Lower leg skin (tissue), 3 donors: Measurements from ENCODE around the gene XG.
"Not testable (repeated sequence)": the region's sequence is repeated elsewhere in the genome, so short reads cannot be mapped to it uniquely, and the experiment has no call there.

Experiments
- POLR2A ChIP-seq, 2 donors: fragments of 450-650 bp; IDR thresholded peaks; one replicate each; pipeline ENCODE4 v1.6.1; 2016 to 2017; ENCODE audit warnings: antibody characterized with exemption in 2 of 2, mild to moderate bottlenecking in 1 of 2, moderate library complexity in 1 of 2
- TF ChIP-seq, protein P1 (sequence below), 3 donors: fragments of 450-650 bp; IDR thresholded peaks; one replicate each; pipeline ENCODE4 v1.5.1; 2016; ENCODE audit warnings: antibody characterized with exemption in 3 of 3, mild to moderate bottlenecking in 3 of 3, moderate library complexity in 2 of 3

DNA sequence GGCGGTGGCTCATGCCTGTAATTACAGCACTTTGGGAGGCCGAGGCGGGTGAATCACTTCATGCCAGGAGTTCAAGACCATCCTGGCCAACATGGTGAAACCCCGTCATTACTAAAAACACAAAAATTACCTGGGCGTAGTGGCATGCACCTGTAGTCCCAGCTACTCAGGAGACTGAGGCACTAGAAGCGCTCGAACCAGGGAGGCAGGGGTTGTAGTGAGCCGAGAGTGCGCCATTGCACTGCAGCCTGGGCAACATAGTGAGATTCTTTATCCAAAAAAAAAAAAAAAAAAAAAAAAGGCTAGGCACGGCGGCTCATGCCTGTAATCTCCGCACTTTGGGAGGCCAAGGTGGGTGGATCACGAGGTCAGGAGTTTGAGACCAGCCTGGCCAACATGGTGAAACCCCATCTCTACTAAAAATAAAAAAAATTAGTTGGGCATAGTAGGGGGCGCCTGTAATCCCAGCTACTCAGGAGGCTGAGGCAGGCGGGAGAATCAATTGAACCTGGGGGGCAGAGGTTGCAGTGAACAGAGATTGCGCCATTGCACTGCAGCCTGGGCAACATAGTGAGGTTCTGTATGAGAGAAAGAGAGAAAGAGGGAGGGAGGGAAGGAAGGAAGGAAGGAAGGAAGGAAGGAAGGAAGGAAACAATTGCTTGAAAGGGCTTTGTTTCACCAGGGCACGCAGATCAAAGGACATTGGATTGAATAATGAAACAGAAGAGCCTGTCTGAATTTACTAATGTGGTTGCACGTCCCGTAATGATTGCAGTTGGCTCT lies 13.1 kb downstream of the XG start:
- TF ChIP-seq, protein P1, sequence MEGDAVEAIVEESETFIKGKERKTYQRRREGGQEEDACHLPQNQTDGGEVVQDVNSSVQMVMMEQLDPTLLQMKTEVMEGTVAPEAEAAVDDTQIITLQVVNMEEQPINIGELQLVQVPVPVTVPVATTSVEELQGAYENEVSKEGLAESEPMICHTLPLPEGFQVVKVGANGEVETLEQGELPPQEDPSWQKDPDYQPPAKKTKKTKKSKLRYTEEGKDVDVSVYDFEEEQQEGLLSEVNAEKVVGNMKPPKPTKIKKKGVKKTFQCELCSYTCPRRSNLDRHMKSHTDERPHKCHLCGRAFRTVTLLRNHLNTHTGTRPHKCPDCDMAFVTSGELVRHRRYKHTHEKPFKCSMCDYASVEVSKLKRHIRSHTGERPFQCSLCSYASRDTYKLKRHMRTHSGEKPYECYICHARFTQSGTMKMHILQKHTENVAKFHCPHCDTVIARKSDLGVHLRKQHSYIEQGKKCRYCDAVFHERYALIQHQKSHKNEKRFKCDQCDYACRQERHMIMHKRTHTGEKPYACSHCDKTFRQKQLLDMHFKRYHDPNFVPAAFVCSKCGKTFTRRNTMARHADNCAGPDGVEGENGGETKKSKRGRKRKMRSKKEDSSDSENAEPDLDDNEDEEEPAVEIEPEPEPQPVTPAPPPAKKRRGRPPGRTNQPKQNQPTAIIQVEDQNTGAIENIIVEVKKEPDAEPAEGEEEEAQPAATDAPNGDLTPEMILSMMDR (IDR thresholded peaks at IDR 0.05): not testable (repeated sequence)
- not testable (repeated sequence) for TF ChIP-seq POLR2A (IDR thresholded peaks at IDR 0.05)
